Measurements from ENCODE around the gene SGCD. TPM values are rescaled to one million over a fixed set of nuclear protein-coding genes. Genes with fewer than 3 reads are reported as not detected.

The SGCD gene
- total RNA-seq, 3 donors from 2014 or later, result 3.1 to 15.4 (median 6.2) TPM

- no peak overlapping the region for H3K4me3 ChIP-seq
- H3K9me3 ChIP-seq, result no peaks in the 10 kb centered on the region
- no peak for DNase-seq (ENCODE audit: low spot score in 2 of 2)
- no peaks in the 10 kb centered on the region for H3K36me3 ChIP-seq
- H3K27me3 ChIP-seq, result no peaks in the 10 kb centered on the region
- no peak for TF ChIP-seq POLR2AphosphoS5 (IDR thresholded peaks at IDR 0.05)
- TF ChIP-seq CTCF (IDR thresholded peaks at IDR 0.05), result no peak
- no peak for TF ChIP-seq POLR2A (IDR thresholded peaks at IDR 0.05)
- H3K27ac ChIP-seq, result no peak overlapping the region
- H3K4me1 ChIP-seq, result no peaks in the 10 kb centered on the region
- intact Hi-C loops (cut with DNase I; ENCODE audit: low total_unique reads), result no loop called here
Measured at GRCh38 chr5:156414391-156414790, 87.4 kb downstream of the SGCD start.

- DNase-seq (ENCODE audit: low spot score in 2 of 2), result no peak
- Histone ChIP-seq H3K4me1 (no peaks in the 10 kb centered on the region), H3K27me3 (no peaks in the 10 kb centered on the region), H3K4me3 (no peak overlapping the region), H3K36me3 (no peaks in the 10 kb centered on the region), H3K9me3 (no peaks in the 10 kb centered on the region), H3K27ac (no peak overlapping the region)
- TF ChIP-seq CTCF (IDR thresholded peaks at IDR 0.05) (no peak), POLR2A (IDR thresholded peaks at IDR 0.05) (no peak), POLR2AphosphoS5 (IDR thresholded peaks at IDR 0.05) (no peak)
- intact Hi-C loops (cut with DNase I; ENCODE audit: low total_unique reads), result no loop called here
Measured at GRCh38 chr5:156419661-156420060, 92.7 kb downstream of the SGCD start.

GRCh38 chr5:156420665-156421064 lies 93.7 kb downstream of the SGCD start:
- TF ChIP-seq CTCF (IDR thresholded peaks at IDR 0.05) (no peak), POLR2A (IDR thresholded peaks at IDR 0.05) (no peak), POLR2AphosphoS5 (IDR thresholded peaks at IDR 0.05) (no peak)
- no peaks in the 10 kb centered on the region for H3K27me3 ChIP-seq
- H3K4me3 ChIP-seq, result no peak overlapping the region
- intact Hi-C loops (cut with DNase I; ENCODE audit: low total_unique reads), result no loop called here
- no peaks in the 10 kb centered on the region for H3K9me3 ChIP-seq
- H3K27ac ChIP-seq, result no peak overlapping the region
- H3K4me1 ChIP-seq, result no peaks in the 10 kb centered on the region
- no peaks in the 10 kb centered on the region for H3K36me3 ChIP-seq
- DNase-seq (ENCODE audit: low spot score in 2 of 2), result no peak

- Histone ChIP-seq H3K27me3 (no peaks in the 10 kb centered on the region), H3K4me3 (no peak overlapping the region), H3K4me1 (no peaks in the 10 kb centered on the region), H3K9me3 (no peaks in the 10 kb centered on the region), H3K27ac (no peak overlapping the region), H3K36me3 (no peaks in the 10 kb centered on the region)
- DNase-seq (ENCODE audit: low spot score in 2 of 2), result no peak
- intact Hi-C loops (cut with DNase I; ENCODE audit: low total_unique reads), result no loop called here
- TF ChIP-seq POLR2A (IDR thresholded peaks at IDR 0.05) (no peak), CTCF (IDR thresholded peaks at IDR 0.05) (no peak), POLR2AphosphoS5 (IDR thresholded peaks at IDR 0.05) (no peak)
Measured at GRCh38 chr5:156421798-156422197, 94.8 kb downstream of the SGCD start.

GRCh38 chr5:156423597-156423996 lies 96.6 kb downstream of the SGCD start:
- no peak for DNase-seq (ENCODE audit: low spot score in 2 of 2)
- intact Hi-C loops (cut with DNase I; ENCODE audit: low total_unique reads), result no loop called here
- Histone ChIP-seq H3K27ac (no peak overlapping the region), H3K9me3 (no peaks in the 10 kb centered on the region), H3K36me3 (no peaks in the 10 kb centered on the region), H3K4me1 (no peaks in the 10 kb centered on the region), H3K27me3 (no peaks in the 10 kb centered on the region), H3K4me3 (no peak overlapping the region)
- TF ChIP-seq POLR2A (IDR thresholded peaks at IDR 0.05) (no peak), CTCF (IDR thresholded peaks at IDR 0.05) (no peak), POLR2AphosphoS5 (IDR thresholded peaks at IDR 0.05) (no peak)
